OCI-LY1 (cell line): ENCODE data around the gene E2F6.

ENCODE experiments used
- EZH2 ChIP-seq: fragments of 200-600 bp; sonication (generic), shearing (Covaris generic); IDR thresholded peaks from 2 replicates; pipeline ENCODE4 v1.8.0; 2017; ENCODE audit warnings: borderline replicate concordance, mixed run types, mild to moderate bottlenecking, antibody characterized with exemption, low read length, moderate library complexity, mixed read lengths
- TF ChIP-seq, protein P1 (sequence below): fragments of 200-600 bp; sonication (generic), shearing (Covaris generic); IDR thresholded peaks from 2 replicates; pipeline ENCODE4 v1.5.1; 2017; ENCODE audit warnings: mild to moderate bottlenecking, antibody characterized with exemption, low read length, moderate library complexity, mixed read lengths

DNA sequence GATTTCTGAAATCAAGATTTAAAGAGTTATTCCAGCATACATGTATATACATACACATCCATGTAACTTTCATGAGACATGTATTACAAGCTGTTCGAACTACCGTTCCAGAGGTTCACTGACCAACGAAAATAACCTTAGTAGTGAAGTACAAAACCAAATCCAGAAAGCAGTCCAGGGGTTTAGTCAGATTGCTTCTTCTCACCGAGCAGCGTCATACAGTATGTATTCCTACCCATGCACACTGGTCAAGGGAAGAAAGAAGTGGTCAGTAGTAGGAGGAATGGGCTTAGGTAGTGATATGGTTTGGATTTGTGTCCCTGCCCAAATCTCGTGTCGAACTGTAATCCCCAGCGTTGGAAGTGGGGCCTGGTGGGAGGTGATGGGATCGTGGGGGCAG, 45.3 kb downstream of the E2F6 start:
- TF ChIP-seq, protein P1, sequence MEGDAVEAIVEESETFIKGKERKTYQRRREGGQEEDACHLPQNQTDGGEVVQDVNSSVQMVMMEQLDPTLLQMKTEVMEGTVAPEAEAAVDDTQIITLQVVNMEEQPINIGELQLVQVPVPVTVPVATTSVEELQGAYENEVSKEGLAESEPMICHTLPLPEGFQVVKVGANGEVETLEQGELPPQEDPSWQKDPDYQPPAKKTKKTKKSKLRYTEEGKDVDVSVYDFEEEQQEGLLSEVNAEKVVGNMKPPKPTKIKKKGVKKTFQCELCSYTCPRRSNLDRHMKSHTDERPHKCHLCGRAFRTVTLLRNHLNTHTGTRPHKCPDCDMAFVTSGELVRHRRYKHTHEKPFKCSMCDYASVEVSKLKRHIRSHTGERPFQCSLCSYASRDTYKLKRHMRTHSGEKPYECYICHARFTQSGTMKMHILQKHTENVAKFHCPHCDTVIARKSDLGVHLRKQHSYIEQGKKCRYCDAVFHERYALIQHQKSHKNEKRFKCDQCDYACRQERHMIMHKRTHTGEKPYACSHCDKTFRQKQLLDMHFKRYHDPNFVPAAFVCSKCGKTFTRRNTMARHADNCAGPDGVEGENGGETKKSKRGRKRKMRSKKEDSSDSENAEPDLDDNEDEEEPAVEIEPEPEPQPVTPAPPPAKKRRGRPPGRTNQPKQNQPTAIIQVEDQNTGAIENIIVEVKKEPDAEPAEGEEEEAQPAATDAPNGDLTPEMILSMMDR = no peak
- no peak for TF ChIP-seq EZH2
